ENCODE results near the gene THADA. TPM values are rescaled to one million over a fixed set of nuclear protein-coding genes. Genes with fewer than 3 reads are reported as not detected.

Gene THADA
- total RNA-seq, 1 experiment from 2014 or later: 20.1 TPM

DNA sequence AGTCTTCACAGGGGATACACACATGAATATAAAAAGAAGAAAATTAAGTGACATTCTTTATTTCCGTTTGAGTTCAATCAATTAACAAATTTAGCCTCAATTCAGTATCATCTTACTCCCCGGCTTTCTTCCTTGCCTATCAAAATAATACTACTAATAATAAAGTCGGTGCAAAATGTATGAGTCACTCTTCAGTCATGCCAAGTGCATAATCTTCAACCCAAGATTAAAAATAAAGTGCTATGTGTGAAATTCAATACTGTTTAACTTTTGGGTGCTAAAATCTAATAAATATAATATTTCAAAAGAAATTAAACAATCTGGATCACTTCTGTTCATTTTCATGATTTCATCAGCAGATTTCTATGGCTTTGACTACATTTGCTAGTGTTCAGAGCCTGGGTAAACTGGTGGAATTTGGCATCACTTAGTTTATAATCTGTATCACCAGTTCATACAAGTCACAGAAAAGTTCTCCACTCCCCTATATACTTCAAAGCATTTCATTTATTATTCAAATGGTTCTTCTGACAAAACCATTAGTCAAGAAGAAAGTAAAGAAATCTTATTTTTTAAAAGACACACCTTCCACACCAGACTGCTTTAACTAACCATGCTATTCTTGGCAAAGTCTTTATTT is 183.6 kb downstream of the THADA start:
- 0 out of 2 replicates have a peak, but pooled peaks cover 2% of the 10 kb centered on the region for H3K4me1 ChIP-seq (ENCODE audit: insufficient read depth, low read length)
- H2AFZ ChIP-seq (ENCODE audit: low read length): no peak overlapping the region
- no peaks in the 10 kb centered on the region for H3K27me3 ChIP-seq (ENCODE audit: insufficient read depth, low read length)
- Mint-ChIP-seq H3K27ac (no peak overlapping the region), H3K4me3 (no peak overlapping the region), H3K9me3 (no peaks in the 10 kb centered on the region), H3K36me3 (ENCODE audit: insufficient read depth in 1 of 3, low read depth in 3 of 3) (no peaks in the 10 kb centered on the region), H3K27me3 (ENCODE audit: low read depth) (no peaks in the 10 kb centered on the region), H3K4me1 (no peaks in the 10 kb centered on the region)
- H2BK120ac ChIP-seq (ENCODE audit: low read depth, low read length, poor library complexity, severe bottlenecking): no peak overlapping the region
- H3K4me2 ChIP-seq (ENCODE audit: insufficient read depth, insufficient read length, low read length): no peak overlapping the region
- no peak overlapping the region for H2BK12ac ChIP-seq (ENCODE audit: insufficient read length, low read depth, low read length)
- no peak overlapping the region for H2AK5ac ChIP-seq (ENCODE audit: insufficient read length, low read length)
- H4K20me1 ChIP-seq (ENCODE audit: control insufficient read depth, insufficient read depth, insufficient read length): no peaks in the 10 kb centered on the region
- H3K4ac ChIP-seq (ENCODE audit: low read depth, low read length): no peak overlapping the region
- no peak overlapping the region for H2BK15ac ChIP-seq (ENCODE audit: low read depth, low read length)
- no peak overlapping the region for H4K5ac ChIP-seq (ENCODE audit: insufficient read length, low read depth, low read length)
- no peak overlapping the region for H4K8ac ChIP-seq (replicated peaks; ENCODE audit: insufficient read length, low read depth, low read length)
- H3K79me1 ChIP-seq (ENCODE audit: insufficient read depth, low read depth, low read length, poor library complexity, severe bottlenecking): no peaks in the 10 kb centered on the region
- no peak overlapping the region for H3K23ac ChIP-seq (ENCODE audit: insufficient read length, low read depth, low read length)
- H3T11ph ChIP-seq (ENCODE audit: low read length): no peak overlapping the region
- no peak overlapping the region for H3K18ac ChIP-seq (ENCODE audit: insufficient read length, low read depth, low read length)
- no peak overlapping the region for H3K56ac ChIP-seq (ENCODE audit: insufficient read length, low read depth, low read length)
- H4K91ac ChIP-seq (ENCODE audit: insufficient read length, low read depth, low read length): no peak overlapping the region
- no peak overlapping the region for H2BK5ac ChIP-seq (ENCODE audit: insufficient read length, low read length)
- H3K23me2 ChIP-seq (ENCODE audit: insufficient read length, low read depth, low read length, poor library complexity, severe bottlenecking): no peaks in the 10 kb centered on the region
- H3K14ac ChIP-seq (ENCODE audit: insufficient read depth, low read length): no peak overlapping the region
- TF ChIP-seq, protein P1, sequence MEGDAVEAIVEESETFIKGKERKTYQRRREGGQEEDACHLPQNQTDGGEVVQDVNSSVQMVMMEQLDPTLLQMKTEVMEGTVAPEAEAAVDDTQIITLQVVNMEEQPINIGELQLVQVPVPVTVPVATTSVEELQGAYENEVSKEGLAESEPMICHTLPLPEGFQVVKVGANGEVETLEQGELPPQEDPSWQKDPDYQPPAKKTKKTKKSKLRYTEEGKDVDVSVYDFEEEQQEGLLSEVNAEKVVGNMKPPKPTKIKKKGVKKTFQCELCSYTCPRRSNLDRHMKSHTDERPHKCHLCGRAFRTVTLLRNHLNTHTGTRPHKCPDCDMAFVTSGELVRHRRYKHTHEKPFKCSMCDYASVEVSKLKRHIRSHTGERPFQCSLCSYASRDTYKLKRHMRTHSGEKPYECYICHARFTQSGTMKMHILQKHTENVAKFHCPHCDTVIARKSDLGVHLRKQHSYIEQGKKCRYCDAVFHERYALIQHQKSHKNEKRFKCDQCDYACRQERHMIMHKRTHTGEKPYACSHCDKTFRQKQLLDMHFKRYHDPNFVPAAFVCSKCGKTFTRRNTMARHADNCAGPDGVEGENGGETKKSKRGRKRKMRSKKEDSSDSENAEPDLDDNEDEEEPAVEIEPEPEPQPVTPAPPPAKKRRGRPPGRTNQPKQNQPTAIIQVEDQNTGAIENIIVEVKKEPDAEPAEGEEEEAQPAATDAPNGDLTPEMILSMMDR (conservative IDR thresholded peaks at IDR 0.05): no peak
- no peak overlapping the region for H3K9ac ChIP-seq (ENCODE audit: extremely low read depth, insufficient read length, low read length)
- no peak overlapping the region for H2BK20ac ChIP-seq (ENCODE audit: low read depth, low read length, poor library complexity, severe bottlenecking)
- H3K79me2 ChIP-seq (ENCODE audit: insufficient read depth, low read length): no peaks in the 10 kb centered on the region
- WGBS (ENCODE audit: extremely low coverage, insufficient read length, low lambda C conversion rate): no CpG with 5 or more reads among the region's 3 CpGs
- H3K9me3 ChIP-seq (ENCODE audit: control insufficient read depth, low read depth, low read length): no peaks in the 10 kb centered on the region
- no peak for DNase-seq
- no peak overlapping the region for H3K27ac ChIP-seq (ENCODE audit: insufficient read length, low read depth, low read length)

Data from H9 (cell line).